CD14-positive monocyte (primary cell): ENCODE measurements around the gene IL1B. TPM values are rescaled to one million over a fixed set of nuclear protein-coding genes. Genes with fewer than 3 reads are reported as not detected.

Experiments
- DNase-seq, 3 donors: peaks; one replicate each; pipeline ENCODE4 v3.0.0-alpha.2; 2011 to 2022
- H2AFZ ChIP-seq: 2 replicates; pipeline ENCODE4 v1.6.0; 2012; ENCODE audit warnings: mild to moderate bottlenecking, low read depth, low read length, inconsistent platforms; ENCODE audit not compliant: insufficient read depth, poor library complexity, severe bottlenecking
- H3K27ac ChIP-seq, 2 donors: 1 replicate in 1 of 2; 2 replicates in 1 of 2; pipeline ENCODE4 v1.5.1; 2012 to 2013; ENCODE audit warnings: low read length in 2 of 2, control low read depth in 1 of 2, inconsistent platforms in 1 of 2, low read depth in 1 of 2, mild to moderate bottlenecking in 1 of 2
- H3K27me3 ChIP-seq, 2 donors: one replicate each; pipeline versions ENCODE4 v1.6.0 to v1.6.1; 2011 to 2013; ENCODE audit warnings: low read length in 2 of 2; ENCODE audit not compliant: control insufficient read depth in 2 of 2, insufficient read depth in 2 of 2
- H3K36me3 ChIP-seq, 2 donors: replicated peaks in 1 of 2; 1 replicate in 1 of 2; 2 replicates in 1 of 2; pipeline versions ENCODE4 v1.5.1 to v1.6.1; 2012 to 2013; ENCODE audit warnings: low read length in 2 of 2, control low read depth in 1 of 2, inconsistent platforms in 1 of 2, mild to moderate bottlenecking in 1 of 2; ENCODE audit not compliant: insufficient read depth in 2 of 2, control insufficient read depth in 1 of 2
- H3K4me1 ChIP-seq, 2 donors: 1 replicate in 1 of 2; 2 replicates in 1 of 2; pipeline versions ENCODE4 v1.5.1 to v1.6.1; 2012 to 2013; ENCODE audit warnings: low read length in 2 of 2, control low read depth in 1 of 2, inconsistent platforms in 1 of 2, mild to moderate bottlenecking in 1 of 2, moderate library complexity in 1 of 2; ENCODE audit not compliant: insufficient read depth in 2 of 2, control insufficient read depth in 1 of 2
- H3K4me2 ChIP-seq: replicated peaks from 2 replicates; pipeline ENCODE3; 2012; ENCODE audit warnings: low read length, moderate library complexity, mild to moderate bottlenecking; ENCODE audit not compliant: poor library complexity, severe bottlenecking; ENCODE audit errors: extremely low read depth
- H3K4me3 ChIP-seq, 3 experiments: fragments of 200-600 bp in 1 of 3; sonication (generic) in 1 of 3; replicated peaks in 1 of 3; 1 replicate in 2 of 3; 2 replicates in 1 of 3; pipeline ENCODE4 v1.5.1; 2011 to 2013; ENCODE audit warnings: low read length in 3 of 3, mild to moderate bottlenecking in 3 of 3, control low read depth in 2 of 3, low read depth in 2 of 3, inconsistent platforms in 1 of 3, moderate library complexity in 1 of 3
- H3K79me2 ChIP-seq: 2 replicates; pipeline ENCODE4 v1.6.0; 2012; ENCODE audit warnings: mild to moderate bottlenecking, control low read depth, inconsistent platforms, low read length, moderate library complexity; ENCODE audit not compliant: insufficient read depth
- H3K9ac ChIP-seq: 2 replicates; pipeline ENCODE4 v1.6.0; 2017; ENCODE audit warnings: low read length, mild to moderate bottlenecking; ENCODE audit not compliant: insufficient read depth, poor library complexity, severe bottlenecking
- H3K9me3 ChIP-seq, 2 donors: replicated peaks in 1 of 2; 1 replicate in 1 of 2; 2 replicates in 1 of 2; pipeline versions ENCODE4 v1.5.1 to v1.6.1; 2012 to 2013; ENCODE audit warnings: low read length in 2 of 2, control low read depth in 1 of 2; ENCODE audit not compliant: control insufficient read depth in 1 of 2, insufficient read depth in 1 of 2
- H4K20me1 ChIP-seq: 2 replicates; pipeline ENCODE4 v1.6.0; 2012; ENCODE audit warnings: mild to moderate bottlenecking, low read length, control low read depth, moderate library complexity; ENCODE audit not compliant: insufficient read depth
- H3K27ac Mint-ChIP-seq, 7 donors: one replicate each; pipeline ENCODE4 v1.8.0; 2020; ENCODE audit warnings: mild to moderate bottlenecking in 7 of 7, mixed read lengths in 7 of 7, moderate library complexity in 6 of 7, inconsistent platforms in 2 of 7
- H3K27me3 Mint-ChIP-seq, 3 donors: one replicate each; pipeline ENCODE4 v1.8.0; 2021 to 2022; ENCODE audit warnings: low read depth in 3 of 3, mild to moderate bottlenecking in 3 of 3, mixed read lengths in 3 of 3, moderate library complexity in 3 of 3, inconsistent platforms in 1 of 3
- H3K36me3 Mint-ChIP-seq, 2 donors: one replicate each; pipeline ENCODE4 v1.8.0; 2020; ENCODE audit warnings: mixed read lengths in 2 of 2, inconsistent platforms in 1 of 2, mild to moderate bottlenecking in 1 of 2
- H3K4me1 Mint-ChIP-seq: one replicate; pipeline ENCODE4 v1.8.0; 2020; ENCODE audit warnings: mild to moderate bottlenecking, mixed read lengths
- H3K4me3 Mint-ChIP-seq, 2 donors: one replicate each; pipeline ENCODE4 v1.8.0; 2020; ENCODE audit warnings: mild to moderate bottlenecking in 2 of 2, mixed read lengths in 2 of 2, moderate library complexity in 1 of 2
- H3K9me3 Mint-ChIP-seq, 7 donors: one replicate each; pipeline ENCODE4 v1.8.0; 2020 to 2022; ENCODE audit warnings: mixed read lengths in 7 of 7, mild to moderate bottlenecking in 6 of 7, moderate library complexity in 6 of 7, inconsistent platforms in 2 of 7
- CTCF ChIP-seq: fragments of 200-600 bp; IDR thresholded peaks from one replicate; pipeline ENCODE4 v1.8.0; 2022; ENCODE audit warnings: antibody characterized with exemption, mild to moderate bottlenecking
- WGBS: methylation state at CpG from one replicate; pipeline ENCODE4 v1.1.5; 2013; ENCODE audit warnings: missing lambda C conversion rate; ENCODE audit not compliant: insufficient coverage; 5-methylcytosine and 5-hydroxymethylcytosine counted together
- intact Hi-C, 2 donors: fragments of 100-400 bp; cut with micrococcal nuclease; formaldehyde crosslinking; loops; one replicate each; pipeline versions ENCODE4 v1.15.0 to v1.15.1; 2023
- polyA plus RNA-seq, 3 donors: library from polyadenylated mRNA; depleted of rRNA in 1 of 3; unstranded in 2 of 3; stranded (reverse) in 1 of 3; fragments of 300-500 nt in 2 of 3; fragments of >200 nt in 1 of 3; fragmentation: Illumina TruSeq in 2 of 3; gene quantifications; 1 replicate in 2 of 3; 2 replicates in 1 of 3; pipeline ENCODE4 v1.2.3, GENCODE V29; 2012 to 2021

IL1B gene
- polyA plus RNA-seq, 3 donors: 65.1 to 1,419 (median 114) TPM

GRCh38 chr2:112880696-112881095 lies 44.1 kb upstream of the IL1B start:
- Histone ChIP-seq H3K4me3 (no peak overlapping the region), H3K9ac (no peak overlapping the region), H2AFZ (no peak overlapping the region), H3K27me3 (no peaks in the 10 kb centered on the region), H3K79me2 (no peaks in the 10 kb centered on the region), H3K4me2 (no peak overlapping the region), H3K9me3 (no peaks in the 10 kb centered on the region), H3K36me3 (no peaks in the 10 kb centered on the region), H3K4me1 (peaks cover 33 to 41% of the 10 kb centered on the region in 2 donors), H4K20me1 (no peaks in the 10 kb centered on the region), H3K27ac (peak overlapping the region in 1 of 2 donors; percentile 92)
- H3K27ac Mint-ChIP-seq: peak overlapping the region; percentile 38 to 96 (median 90)
- H3K4me3 Mint-ChIP-seq: peak overlapping the region in 1 of 2 donors; percentile 42
- peaks cover 0 to 2% (median 0%) of the 10 kb centered on the region in 7 donors for H3K9me3 Mint-ChIP-seq
- 47% methylated on average over 5 of the region's 7 CpGs for WGBS
- peaks cover 41% of the 10 kb centered on the region for H3K4me1 Mint-ChIP-seq
- peaks cover 0 to 6% (median 2%) of the 10 kb centered on the region in 3 donors for H3K27me3 Mint-ChIP-seq
- peak in 2 of 3 donors; percentile 47 to 58 for DNase-seq
- intact Hi-C loops: loop anchor here (5.0 to 10.0 kb wide), 3 partner anchors 43 to 86 kb away; partner anchors contain the start of gene IL1B (in 1 of the 2)
- TF ChIP-seq CTCF: no peak
- H3K36me3 Mint-ChIP-seq: peaks cover 0 to 5% of the 10 kb centered on the region in 2 donors

- peaks cover 0 to 2% (median 0%) of the 10 kb centered on the region in 7 donors for H3K9me3 Mint-ChIP-seq
- H3K27me3 ChIP-seq: no peaks in the 10 kb centered on the region
- peak overlapping the region in 1 of 2 donors; percentile 11 for H3K4me3 Mint-ChIP-seq
- 100% methylated on average over 4 of the region's 5 CpGs for WGBS
- no peaks in the 10 kb centered on the region for H3K36me3 ChIP-seq
- no peak overlapping the region for H2AFZ ChIP-seq
- no peak for TF ChIP-seq CTCF
- H3K4me3 ChIP-seq: no peak overlapping the region
- peaks cover 33 to 39% of the 10 kb centered on the region in 2 donors for H3K4me1 ChIP-seq
- H3K4me1 Mint-ChIP-seq: peaks cover 39% of the 10 kb centered on the region
- intact Hi-C loops: loop anchor here (5.0 to 10.0 kb wide), 3 partner anchors 43 to 85 kb away; partner anchors contain the start of gene IL1B (in 1 of the 2)
- no peaks in the 10 kb centered on the region for H3K79me2 ChIP-seq
- peaks cover 0 to 5% of the 10 kb centered on the region in 2 donors for H3K36me3 Mint-ChIP-seq
- no peak overlapping the region for H3K4me2 ChIP-seq
- H3K27ac ChIP-seq: peak overlapping the region in 1 of 2 donors; percentile 92
- H3K27ac Mint-ChIP-seq: peak overlapping the region in 5 of 7 donors; percentile 65 to 94 (median 90)
- DNase-seq: peak; percentile 67 to 91 (median 81)
- no peaks in the 10 kb centered on the region for H4K20me1 ChIP-seq
- H3K9ac ChIP-seq: no peak overlapping the region
- H3K9me3 ChIP-seq: no peaks in the 10 kb centered on the region
- H3K27me3 Mint-ChIP-seq: peaks cover 0 to 5% (median 2%) of the 10 kb centered on the region in 3 donors
Measured at GRCh38 chr2:112880091-112880531, 43.5 kb upstream of the IL1B start.
